IMR-90 (cell line): Measurements from ENCODE around the gene SLC6A12.

Experiments used
- CTCF ChIP-seq: conservative IDR thresholded peaks from 2 replicates; pipeline ENCODE4 v1.5.1; 2012; ENCODE audit warnings: mild to moderate bottlenecking, low read depth, low read length, improper control_type of control experiment
- NFE2L2 ChIP-seq: fragments of 150-350 bp; IDR thresholded peaks from 2 replicates; pipeline ENCODE4 v1.6.1; 2016; ENCODE audit warnings: low read depth, mild to moderate bottlenecking, low read length
- RFX5 ChIP-seq: IDR thresholded peaks from 2 replicates; pipeline ENCODE4 v1.8.0; 2012; ENCODE audit warnings: low read depth, mild to moderate bottlenecking, low read length, moderate library complexity

GRCh38 chr12:206746-207440, 7.1 kb downstream of the SLC6A12 start:
- no peak for TF ChIP-seq RFX5
- TF ChIP-seq CTCF: no peak
- no peak for TF ChIP-seq NFE2L2
